ENCODE results near the gene C2CD3. TPM values are rescaled to one million over a fixed set of nuclear protein-coding genes. Genes with fewer than 3 reads are reported as not detected.
"Not testable (repeated sequence)": the region's sequence is repeated elsewhere in the genome, so short reads cannot be mapped to it uniquely, and the experiment has no call there.

Gene C2CD3
- total RNA-seq, 1 donor from 2014 or later = 36.8 TPM

- no peaks in the 10 kb centered on the region for H3K27me3 Mint-ChIP-seq
- no peaks in the 10 kb centered on the region for H3K9me3 Mint-ChIP-seq
- peak overlapping the region; percentile 86 for H3K27ac Mint-ChIP-seq
- H3K36me3 Mint-ChIP-seq = peaks cover 41% of the 10 kb centered on the region
- no peak for DNase-seq (ENCODE audit: extremely low spot score, unreplicated experiment)
- no peaks in the 10 kb centered on the region for H3K4me1 Mint-ChIP-seq (ENCODE audit: unreplicated experiment)
- TF ChIP-seq CTCF (conservative IDR thresholded peaks at IDR 0.05) = no peak
- no peak overlapping the region for H3K4me3 Mint-ChIP-seq
These were observed 85.8 kb downstream of the C2CD3 start for GRCh38 chr11:74084796-74085541.

GRCh38 chr11:74083927-74084326 is 86.9 kb downstream of the C2CD3 start:
- H3K4me3 Mint-ChIP-seq; H3K9me3 Mint-ChIP-seq; H3K4me1 Mint-ChIP-seq (ENCODE audit: unreplicated experiment); H3K27ac Mint-ChIP-seq; DNase-seq (ENCODE audit: extremely low spot score, unreplicated experiment); H3K27me3 Mint-ChIP-seq: not testable (repeated sequence)
- peaks cover 41% of the 10 kb centered on the region for H3K36me3 Mint-ChIP-seq

- Mint-ChIP-seq H3K4me3 (no peak overlapping the region), H3K27ac (no peak overlapping the region), H3K27me3 (no peaks in the 10 kb centered on the region), H3K4me1 (ENCODE audit: unreplicated experiment) (no peaks in the 10 kb centered on the region), H3K9me3 (no peaks in the 10 kb centered on the region), H3K36me3 (peaks cover 58% of the 10 kb centered on the region)
- TF ChIP-seq CTCF (conservative IDR thresholded peaks at IDR 0.05) = no peak
- no peak for DNase-seq (ENCODE audit: extremely low spot score, unreplicated experiment)
These were observed 89.4 kb downstream of the C2CD3 start for GRCh38 chr11:74081428-74081827.

GRCh38 chr11:74077193-74077592 is 93.6 kb downstream of the C2CD3 start:
- peaks cover 48% of the 10 kb centered on the region for H3K36me3 Mint-ChIP-seq
- no peak overlapping the region for H3K27ac Mint-ChIP-seq
- H3K4me1 Mint-ChIP-seq (ENCODE audit: unreplicated experiment) = peaks cover 5% of the 10 kb centered on the region

GRCh38 chr11:74072721-74073120 is 98.1 kb downstream of the C2CD3 start:
- no peak for TF ChIP-seq CTCF (conservative IDR thresholded peaks at IDR 0.05)
- no peak for DNase-seq (ENCODE audit: extremely low spot score, unreplicated experiment)
- peaks cover 34% of the 10 kb centered on the region for H3K36me3 Mint-ChIP-seq
- no peak overlapping the region for H3K27ac Mint-ChIP-seq
- H3K4me3 Mint-ChIP-seq = no peak overlapping the region
- H3K9me3 Mint-ChIP-seq = no peaks in the 10 kb centered on the region
- H3K4me1 Mint-ChIP-seq (ENCODE audit: unreplicated experiment) = peaks cover 14% of the 10 kb centered on the region
- no peaks in the 10 kb centered on the region for H3K27me3 Mint-ChIP-seq

More at GRCh38 chr11:74077193-74077592, 93.6 kb downstream of the C2CD3 start:
- no peaks in the 10 kb centered on the region for H3K27me3 Mint-ChIP-seq
- H3K9me3 Mint-ChIP-seq = no peaks in the 10 kb centered on the region
- no peak overlapping the region for H3K4me3 Mint-ChIP-seq
- DNase-seq (ENCODE audit: extremely low spot score, unreplicated experiment) = no peak
- TF ChIP-seq CTCF (conservative IDR thresholded peaks at IDR 0.05) = no peak

GRCh38 chr11:74072286-74072685 is 98.5 kb downstream of the C2CD3 start:
- peaks cover 32% of the 10 kb centered on the region for H3K36me3 Mint-ChIP-seq
- TF ChIP-seq CTCF (conservative IDR thresholded peaks at IDR 0.05) = no peak
- no peak for DNase-seq (ENCODE audit: extremely low spot score, unreplicated experiment)
- no peaks in the 10 kb centered on the region for H3K9me3 Mint-ChIP-seq
- no peak overlapping the region for H3K4me3 Mint-ChIP-seq
- H3K27ac Mint-ChIP-seq = no peak overlapping the region
- peaks cover 14% of the 10 kb centered on the region for H3K4me1 Mint-ChIP-seq (ENCODE audit: unreplicated experiment)
- H3K27me3 Mint-ChIP-seq = no peaks in the 10 kb centered on the region
